ENCODE results near the gene ZNF652. TPM values are rescaled to one million over a fixed set of nuclear protein-coding genes. Genes with fewer than 3 reads are reported as not detected.

The ZNF652 gene
- total RNA-seq, 2 donors from 2014 or later, result 42.6 to 60.0 TPM

DNA sequence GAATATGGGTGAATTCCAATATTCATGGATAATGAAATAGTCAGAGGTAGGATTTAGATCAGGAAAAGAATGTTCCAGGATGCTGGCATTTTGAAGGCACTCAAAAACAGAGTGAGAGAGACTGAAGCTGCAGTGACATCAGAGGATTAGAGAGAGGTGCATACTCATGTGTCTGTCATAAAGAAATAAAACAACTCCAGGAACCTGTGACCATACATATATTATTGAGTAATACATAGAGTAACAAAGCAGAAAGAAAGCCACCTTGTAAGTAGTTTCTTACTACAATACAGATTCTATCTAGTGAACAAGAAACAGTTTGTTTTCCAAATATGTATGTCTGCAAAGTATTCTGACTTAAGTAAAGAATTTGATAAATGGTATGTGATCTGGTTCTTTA, 69.1 kb downstream of the ZNF652 start:
- peaks cover 7% of the 10 kb centered on the region for H3K4me1 ChIP-seq (ENCODE audit: control insufficient read depth, insufficient read depth, low read length)
- no peak for DNase-seq
- H3K27ac Mint-ChIP-seq, result no peak overlapping the region
- H3K4me1 Mint-ChIP-seq, result peaks cover 12% of the 10 kb centered on the region
- H3K27me3 ChIP-seq (ENCODE audit: control insufficient read depth, insufficient read depth, low read length, poor library complexity, severe bottlenecking), result no peaks in the 10 kb centered on the region
- no peak overlapping the region for H3K9ac ChIP-seq (ENCODE audit: extremely low read depth, low read length, poor library complexity, severe bottlenecking)
- H3K9me3 Mint-ChIP-seq, result no peaks in the 10 kb centered on the region
- H3K4me3 Mint-ChIP-seq, result no peak overlapping the region
- H3K27ac ChIP-seq (ENCODE audit: low read depth, low read length), result no peak overlapping the region
- TF ChIP-seq, protein P1, sequence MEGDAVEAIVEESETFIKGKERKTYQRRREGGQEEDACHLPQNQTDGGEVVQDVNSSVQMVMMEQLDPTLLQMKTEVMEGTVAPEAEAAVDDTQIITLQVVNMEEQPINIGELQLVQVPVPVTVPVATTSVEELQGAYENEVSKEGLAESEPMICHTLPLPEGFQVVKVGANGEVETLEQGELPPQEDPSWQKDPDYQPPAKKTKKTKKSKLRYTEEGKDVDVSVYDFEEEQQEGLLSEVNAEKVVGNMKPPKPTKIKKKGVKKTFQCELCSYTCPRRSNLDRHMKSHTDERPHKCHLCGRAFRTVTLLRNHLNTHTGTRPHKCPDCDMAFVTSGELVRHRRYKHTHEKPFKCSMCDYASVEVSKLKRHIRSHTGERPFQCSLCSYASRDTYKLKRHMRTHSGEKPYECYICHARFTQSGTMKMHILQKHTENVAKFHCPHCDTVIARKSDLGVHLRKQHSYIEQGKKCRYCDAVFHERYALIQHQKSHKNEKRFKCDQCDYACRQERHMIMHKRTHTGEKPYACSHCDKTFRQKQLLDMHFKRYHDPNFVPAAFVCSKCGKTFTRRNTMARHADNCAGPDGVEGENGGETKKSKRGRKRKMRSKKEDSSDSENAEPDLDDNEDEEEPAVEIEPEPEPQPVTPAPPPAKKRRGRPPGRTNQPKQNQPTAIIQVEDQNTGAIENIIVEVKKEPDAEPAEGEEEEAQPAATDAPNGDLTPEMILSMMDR (conservative IDR thresholded peaks at IDR 0.05), result no peak
- no peaks in the 10 kb centered on the region for H3K9me3 ChIP-seq (ENCODE audit: control insufficient read depth, low read length)
- H3K36me3 Mint-ChIP-seq (ENCODE audit: low read depth), result peaks cover 2% of the 10 kb centered on the region
- no peaks in the 10 kb centered on the region for H3K27me3 Mint-ChIP-seq (ENCODE audit: insufficient read depth)
- peaks cover 29% of the 10 kb centered on the region for H3K36me3 ChIP-seq (ENCODE audit: control insufficient read depth, insufficient read depth, low read length)
- H3K4me3 ChIP-seq (ENCODE audit: low read length), result no peak overlapping the region

DNA sequence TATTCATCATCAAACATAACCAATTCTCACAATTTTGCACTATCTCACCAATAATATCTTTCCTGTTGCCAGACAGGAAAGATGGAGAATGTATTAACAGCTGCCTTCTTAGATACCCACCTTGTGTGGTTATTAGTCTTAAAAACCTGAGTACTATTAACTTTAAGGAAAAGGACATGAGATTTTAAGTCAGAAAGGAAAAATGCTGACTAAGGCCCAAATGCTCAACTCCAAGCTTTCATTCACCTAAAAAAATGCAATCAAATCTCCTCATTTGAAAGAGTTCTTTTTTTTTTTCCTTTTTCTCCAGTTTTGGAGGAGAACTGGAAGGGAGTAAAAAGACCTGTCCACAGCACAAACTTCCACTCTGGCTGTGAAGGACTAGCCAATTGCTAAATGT, 70.1 kb downstream of the ZNF652 start:
- TF ChIP-seq, protein P1 (conservative IDR thresholded peaks at IDR 0.05), result no peak
- peaks cover 12% of the 10 kb centered on the region for H3K4me1 Mint-ChIP-seq
- no peaks in the 10 kb centered on the region for H3K9me3 Mint-ChIP-seq
- no peaks in the 10 kb centered on the region for H3K36me3 Mint-ChIP-seq (ENCODE audit: low read depth)
- Histone ChIP-seq H3K4me1 (ENCODE audit: control insufficient read depth, insufficient read depth, low read length) (peaks cover 7% of the 10 kb centered on the region), H3K9me3 (ENCODE audit: control insufficient read depth, low read length) (no peaks in the 10 kb centered on the region), H3K27me3 (ENCODE audit: control insufficient read depth, insufficient read depth, low read length, poor library complexity, severe bottlenecking) (no peaks in the 10 kb centered on the region), H3K9ac (ENCODE audit: extremely low read depth, low read length, poor library complexity, severe bottlenecking) (no peak overlapping the region), H3K4me3 (ENCODE audit: low read length) (no peak overlapping the region), H3K27ac (ENCODE audit: low read depth, low read length) (no peak overlapping the region), H3K36me3 (ENCODE audit: control insufficient read depth, insufficient read depth, low read length) (peaks cover 21% of the 10 kb centered on the region)
- no peak overlapping the region for H3K4me3 Mint-ChIP-seq
- H3K27ac Mint-ChIP-seq, result no peak overlapping the region
- no peaks in the 10 kb centered on the region for H3K27me3 Mint-ChIP-seq (ENCODE audit: insufficient read depth)
- DNase-seq, result no peak

DNA sequence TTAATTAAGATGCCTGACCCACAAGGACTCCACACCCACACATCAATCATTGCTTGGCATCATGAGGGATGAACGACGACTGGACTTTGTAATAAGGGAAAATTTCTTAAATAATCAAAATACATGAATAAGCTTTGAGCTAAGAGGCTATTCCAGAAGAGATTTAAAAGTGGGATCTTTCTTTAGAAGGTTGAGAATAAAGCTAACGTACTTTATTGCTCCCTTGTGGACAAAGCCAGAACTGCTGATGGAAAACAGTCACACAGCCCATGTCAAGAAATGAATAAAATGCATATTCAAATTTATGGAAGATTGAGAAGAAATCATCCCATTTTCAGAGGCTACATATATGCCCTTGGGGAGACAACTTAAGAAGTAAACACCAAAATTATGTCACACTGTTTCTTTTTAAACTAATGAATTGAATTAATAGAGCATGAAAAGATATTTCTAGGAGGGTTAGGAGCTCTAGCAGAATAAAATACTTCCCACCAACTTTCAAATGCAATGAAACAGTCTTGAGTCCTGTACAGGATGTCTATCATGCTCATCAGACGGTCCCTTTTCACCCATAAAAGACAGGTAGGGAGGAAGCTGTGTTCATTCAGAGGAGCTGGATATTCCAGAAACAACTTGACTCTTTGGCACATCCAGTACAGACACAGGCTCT, 71.2 kb downstream of the ZNF652 start:
- no peak overlapping the region for H3K27ac Mint-ChIP-seq

More for the DNA sequence above, 71.2 kb downstream of the ZNF652 start:
- WGBS, 2 experiments (ENCODE audit: insufficient coverage in 1 of 2, insufficient read length in 1 of 2), result 68 to 69% methylated on average over 2 of the region's 4 CpGs
- Histone ChIP-seq H3K27me3 (ENCODE audit: control insufficient read depth, insufficient read depth, low read length, poor library complexity, severe bottlenecking) (no peaks in the 10 kb centered on the region), H3K4me1 (ENCODE audit: control insufficient read depth, insufficient read depth, low read length) (peaks cover 7% of the 10 kb centered on the region), H3K9ac (ENCODE audit: extremely low read depth, low read length, poor library complexity, severe bottlenecking) (no peak overlapping the region), H3K9me3 (ENCODE audit: control insufficient read depth, low read length) (no peaks in the 10 kb centered on the region), H3K27ac (ENCODE audit: low read depth, low read length) (no peak overlapping the region), H3K4me3 (ENCODE audit: low read length) (no peak overlapping the region), H3K36me3 (ENCODE audit: control insufficient read depth, insufficient read depth, low read length) (peaks cover 21% of the 10 kb centered on the region)
- Mint-ChIP-seq H3K4me3 (no peak overlapping the region), H3K9me3 (no peaks in the 10 kb centered on the region), H3K4me1 (peaks cover 16% of the 10 kb centered on the region), H3K36me3 (ENCODE audit: low read depth) (no peaks in the 10 kb centered on the region), H3K27me3 (ENCODE audit: insufficient read depth) (no peaks in the 10 kb centered on the region)
- DNase-seq, result peak; percentile 63
- TF ChIP-seq, protein P1 (conservative IDR thresholded peaks at IDR 0.05), result peak; percentile 84
